ENCODE data around the gene BCL6. TPM values are rescaled to one million over a fixed set of nuclear protein-coding genes. Genes with fewer than 3 reads are reported as not detected.
"Not testable (repeated sequence)": the region's sequence is repeated elsewhere in the genome, so short reads cannot be mapped to it uniquely, and the experiment has no call there.

BCL6 gene
- total RNA-seq, 2 experiments from 2014 or later, result 12.1 to 13.2 TPM

DNA sequence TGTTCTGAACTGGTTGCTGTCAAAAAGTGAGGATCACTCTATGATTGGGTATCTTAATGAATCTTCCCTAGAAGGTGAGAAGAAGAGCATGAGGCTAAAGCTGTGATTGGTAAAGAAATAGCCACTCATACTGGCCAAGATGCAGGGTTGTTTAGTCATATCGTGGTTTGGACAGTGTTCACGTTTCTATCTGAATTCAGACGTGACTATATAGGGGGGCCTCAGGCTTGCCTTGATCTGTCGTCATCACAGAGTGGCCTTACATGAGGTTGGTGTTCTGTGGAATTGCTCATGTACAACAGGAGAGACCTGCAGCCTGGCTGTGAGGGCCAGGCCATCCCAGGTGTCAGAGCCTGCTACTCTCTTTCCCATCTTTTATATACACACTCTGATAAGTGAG, 55.3 kb downstream of the BCL6 start:
- H3K27me3 Mint-ChIP-seq, result peaks cover 73% of the 10 kb centered on the region
- DNase-seq, result no peak
- CTCF ChIA-PET, result interaction anchor here (1.3 kb wide), 1 partner anchor 371 kb away, joined by 4 read pairs; no protein-coding TSS in a partner anchor
- H3K27ac Mint-ChIP-seq, result no peak overlapping the region
- no peak for ATAC-seq
- no peaks in the 10 kb centered on the region for H3K36me3 Mint-ChIP-seq
- H3K9me3 Mint-ChIP-seq (ENCODE audit: low read depth), result no peaks in the 10 kb centered on the region
- H3K4me3 Mint-ChIP-seq, result no peak overlapping the region
- H3K4me1 Mint-ChIP-seq, result peaks cover 1% of the 10 kb centered on the region

DNA sequence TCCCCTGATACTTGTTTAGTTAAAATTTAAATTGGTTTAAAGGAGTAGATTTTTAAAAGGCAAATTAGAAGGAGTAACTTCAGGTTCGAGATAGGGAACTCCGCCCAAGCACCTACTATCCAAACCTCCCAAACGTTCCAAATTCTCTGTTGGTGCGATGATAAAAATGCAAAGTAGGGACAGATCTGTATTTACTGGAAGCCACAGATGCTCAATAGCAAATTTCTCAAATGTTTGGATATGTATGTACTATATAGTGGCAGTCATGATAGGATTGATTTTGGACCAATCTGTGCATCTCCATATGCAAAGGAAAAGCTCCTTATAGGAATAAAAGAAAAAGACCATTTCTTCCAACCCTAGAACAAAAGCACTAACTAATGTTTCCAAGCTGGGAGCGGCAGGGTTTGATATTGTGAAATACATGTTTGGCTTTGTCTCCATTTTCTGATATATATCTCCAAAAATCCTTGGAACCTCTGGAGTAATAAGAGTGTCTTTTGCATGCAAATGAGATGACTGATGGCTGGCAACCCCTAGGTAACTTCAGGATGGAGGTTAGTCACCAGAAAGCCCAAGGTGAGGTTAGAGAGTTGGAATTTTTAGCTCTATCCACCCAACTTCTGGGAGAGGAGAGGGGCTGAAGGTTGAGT, 58.5 kb downstream of the BCL6 start:
- H3K36me3 Mint-ChIP-seq, result no peaks in the 10 kb centered on the region
- peaks cover 76% of the 10 kb centered on the region for H3K27me3 Mint-ChIP-seq
- no peaks in the 10 kb centered on the region for H3K9me3 Mint-ChIP-seq (ENCODE audit: low read depth)
- H3K4me3 Mint-ChIP-seq, result no peak overlapping the region
- no peak overlapping the region for H3K27ac Mint-ChIP-seq
- peaks cover 8% of the 10 kb centered on the region for H3K4me1 Mint-ChIP-seq
- ATAC-seq (no peak), DNase-seq (no peak)
- CTCF ChIA-PET, result interaction anchor here (0.7 to 3.0 kb wide), 2 partner anchors 7 to 367 kb away, joined by 3 to 19 read pairs; no protein-coding TSS in a partner anchor

DNA sequence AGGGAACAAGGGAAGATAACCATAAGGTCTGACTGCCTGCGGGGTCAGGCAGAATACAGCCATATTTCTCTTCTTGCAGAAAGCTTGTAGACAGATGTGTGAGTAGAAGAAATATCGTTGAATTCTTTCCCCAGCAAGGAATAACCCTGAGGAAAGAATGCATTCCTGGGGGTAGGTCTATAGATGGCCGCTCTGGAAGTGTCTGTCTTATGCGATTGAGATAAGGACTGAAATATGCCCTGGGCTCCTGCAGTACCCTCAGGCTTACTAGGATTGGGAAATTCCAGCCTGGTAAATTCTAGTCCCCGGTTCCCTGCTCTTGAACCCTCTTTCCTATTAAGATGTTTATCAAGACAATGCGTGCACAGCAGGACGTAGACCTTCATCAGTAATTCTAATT, 59.3 kb downstream of the BCL6 start:
- CTCF ChIA-PET, result interaction anchor here (1.7 kb wide), 1 partner anchor 367 kb away, joined by 6 read pairs; no protein-coding TSS in a partner anchor
- H3K27me3 Mint-ChIP-seq, result peaks cover 72% of the 10 kb centered on the region
- no peak for DNase-seq
- H3K27ac Mint-ChIP-seq, result no peak overlapping the region
- H3K36me3 Mint-ChIP-seq, result no peaks in the 10 kb centered on the region
- H3K9me3 Mint-ChIP-seq (ENCODE audit: low read depth), result no peaks in the 10 kb centered on the region
- ATAC-seq, result no peak
- no peak overlapping the region for H3K4me3 Mint-ChIP-seq
- H3K4me1 Mint-ChIP-seq, result peaks cover 8% of the 10 kb centered on the region

DNA sequence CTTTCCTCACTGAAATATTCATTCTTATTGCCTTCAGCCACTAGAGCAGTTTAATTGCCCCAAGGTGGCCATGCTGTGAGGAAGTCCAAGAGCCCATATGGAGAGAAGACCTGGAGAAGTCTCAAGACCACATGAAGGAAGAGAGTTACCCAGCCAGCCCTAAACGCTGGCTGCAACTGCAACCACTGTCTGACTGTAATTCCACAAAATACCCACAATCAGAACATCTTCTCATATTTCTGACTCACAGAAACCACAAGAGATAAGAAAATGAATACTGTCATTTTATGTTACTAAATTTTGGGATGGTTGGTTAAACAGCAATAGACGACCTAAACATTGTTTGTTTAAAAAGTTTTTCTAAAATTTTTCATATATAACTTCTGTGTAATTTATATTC, 60.4 kb downstream of the BCL6 start:
- H3K4me3 Mint-ChIP-seq, result no peak overlapping the region
- peaks cover 8% of the 10 kb centered on the region for H3K4me1 Mint-ChIP-seq
- DNase-seq, result no peak
- ATAC-seq, result no peak
- CTCF ChIA-PET, result interaction anchor here (1.7 to 2.3 kb wide), 2 partner anchors 30 to 366 kb away, joined by 6 read pairs; no protein-coding TSS in a partner anchor
- no peaks in the 10 kb centered on the region for H3K36me3 Mint-ChIP-seq
- H3K9me3 Mint-ChIP-seq (ENCODE audit: low read depth), result no peaks in the 10 kb centered on the region
- peaks cover 67% of the 10 kb centered on the region for H3K27me3 Mint-ChIP-seq
- no peak overlapping the region for H3K27ac Mint-ChIP-seq

DNA sequence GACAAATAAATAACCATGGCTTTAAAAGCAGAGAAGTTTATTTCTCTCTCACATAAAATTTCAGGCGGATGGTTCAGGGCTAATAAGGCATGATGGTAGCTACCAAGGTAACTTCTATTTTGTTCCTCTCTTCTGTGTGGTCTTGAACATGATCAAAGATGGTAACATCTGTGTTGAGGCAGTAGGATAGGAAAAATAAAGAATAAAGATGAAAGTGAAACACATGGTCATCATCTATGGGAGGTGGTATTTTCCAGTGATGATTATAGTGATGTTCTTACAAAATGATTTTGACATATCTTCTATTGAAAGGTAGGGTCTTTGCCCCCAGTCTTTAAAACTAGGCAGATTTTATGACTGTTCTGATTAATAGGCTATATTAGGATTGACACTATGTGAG, 60.8 kb downstream of the BCL6 start:
- CTCF ChIA-PET, result interaction anchor here (1.7 to 9.6 kb wide), 3 partner anchors 31 to 366 kb away, joined by 6 to 370 read pairs (median 6); no protein-coding TSS in a partner anchor
- no peak for ATAC-seq

DNA sequence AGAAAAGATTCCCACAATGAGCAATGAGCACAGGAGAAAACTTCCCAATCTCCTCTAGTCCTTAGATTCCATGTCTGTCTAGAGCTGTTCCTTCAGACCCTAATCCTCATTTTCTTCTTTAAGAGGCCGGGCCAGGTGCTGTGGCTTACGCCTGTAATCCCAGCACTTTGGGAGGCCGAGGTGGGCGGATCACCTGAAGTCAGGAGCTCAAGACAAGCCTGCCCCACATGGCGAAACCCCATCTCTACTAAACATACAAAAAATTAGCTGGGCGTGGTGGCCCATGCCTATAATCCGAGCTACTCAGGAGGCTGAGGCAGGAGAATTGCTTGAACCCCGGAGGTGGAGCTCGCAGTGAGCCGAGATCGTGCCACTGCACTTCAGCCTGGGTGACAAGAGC, 63.5 kb downstream of the BCL6 start:
- not testable (repeated sequence) for H3K4me3 Mint-ChIP-seq; DNase-seq; H3K4me1 Mint-ChIP-seq; H3K36me3 Mint-ChIP-seq; H3K9me3 Mint-ChIP-seq (ENCODE audit: low read depth); ATAC-seq; H3K27ac Mint-ChIP-seq
- CTCF ChIA-PET, result interaction anchor here (0.7 to 9.6 kb wide), 5 partner anchors 10 to 361 kb away, joined by 3 to 370 read pairs (median 5); no protein-coding TSS in a partner anchor
- H3K27me3 Mint-ChIP-seq, result peaks cover 61% of the 10 kb centered on the region

More for the DNA sequence above, 60.8 kb downstream of the BCL6 start:
- Mint-ChIP-seq H3K27ac (no peak overlapping the region), H3K4me1 (peaks cover 8% of the 10 kb centered on the region), H3K36me3 (no peaks in the 10 kb centered on the region), H3K27me3 (peaks cover 66% of the 10 kb centered on the region), H3K4me3 (no peak overlapping the region), H3K9me3 (ENCODE audit: low read depth) (no peaks in the 10 kb centered on the region)
- DNase-seq, result no peak

DNA sequence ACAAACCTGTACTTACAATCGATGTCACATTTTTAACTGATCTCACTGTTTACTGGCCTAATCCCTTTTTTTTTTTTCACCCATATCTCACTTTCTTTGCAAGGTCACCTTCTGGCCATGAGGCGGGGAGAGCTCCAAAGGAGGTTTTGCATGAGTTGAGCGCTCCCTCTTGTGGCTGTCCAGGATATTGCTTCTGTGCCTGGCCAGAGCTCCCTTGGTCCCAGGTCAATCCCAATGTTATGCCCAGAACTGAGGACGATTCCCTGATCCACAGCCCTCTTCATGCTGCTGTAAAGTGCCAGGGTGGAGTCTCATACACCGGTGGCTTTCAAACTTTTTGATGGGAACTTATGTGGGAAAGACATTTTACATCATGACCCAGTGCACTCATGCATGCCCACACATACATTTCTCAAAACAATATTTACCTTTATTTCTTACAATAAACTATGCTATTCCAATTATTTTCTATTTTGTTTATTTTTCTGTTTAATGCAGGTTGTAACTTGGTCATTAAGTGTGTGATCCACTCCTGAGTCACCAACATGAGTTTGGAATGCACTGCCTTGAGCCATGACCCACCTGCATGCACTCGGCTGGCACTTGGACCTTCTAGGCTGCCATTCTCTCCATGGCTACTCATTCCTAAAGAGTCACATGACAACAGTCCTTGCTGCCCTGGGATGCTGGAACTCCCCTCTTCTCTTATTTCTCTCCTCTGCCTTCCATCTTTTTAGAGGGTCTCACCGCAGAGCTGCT, 65.5 kb downstream of the BCL6 start:
- H3K36me3 Mint-ChIP-seq, result no peaks in the 10 kb centered on the region
- H3K9me3 Mint-ChIP-seq (ENCODE audit: low read depth), result no peaks in the 10 kb centered on the region
- CTCF ChIA-PET, result interaction anchor here (0.6 to 9.6 kb wide), 59 partner anchors 8 to 1470 kb away, joined by 3 to 370 read pairs (median 4); partner anchors contain the start of genes RTP4 and SST
- DNase-seq (peak; percentile 74), ATAC-seq (peak; percentile 76)
- peaks cover 58% of the 10 kb centered on the region for H3K27me3 Mint-ChIP-seq
- H3K4me1 Mint-ChIP-seq, result peaks cover 5% of the 10 kb centered on the region
- no peak overlapping the region for H3K27ac Mint-ChIP-seq
- no peak overlapping the region for H3K4me3 Mint-ChIP-seq

DNA sequence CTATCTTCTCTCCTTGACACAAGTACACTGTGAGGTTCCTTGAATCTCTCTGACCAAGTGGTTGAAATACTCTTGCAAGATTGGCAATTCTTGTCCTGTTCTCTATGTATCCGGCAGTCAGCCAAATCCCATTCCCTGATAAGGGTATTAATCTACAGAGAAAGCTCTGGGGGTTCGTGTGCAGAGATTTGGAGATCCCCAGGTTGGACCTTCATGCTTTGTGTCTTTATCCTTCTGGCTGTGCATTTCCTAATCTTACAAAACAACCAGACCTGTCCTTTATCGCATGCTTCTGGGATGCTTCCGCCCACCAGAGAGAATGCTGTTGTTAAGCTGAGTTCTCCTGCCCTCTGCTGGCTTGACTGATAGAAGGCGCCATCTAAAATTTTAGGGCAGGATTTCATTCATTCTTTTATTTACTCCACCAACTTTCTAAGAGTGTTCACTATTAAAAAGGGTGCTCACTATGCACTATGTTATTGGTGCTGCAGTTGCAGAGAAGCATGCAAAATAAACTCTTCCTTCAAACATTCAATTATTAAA, 66.5 kb downstream of the BCL6 start:
- Mint-ChIP-seq H3K27me3 (peaks cover 61% of the 10 kb centered on the region), H3K36me3 (no peaks in the 10 kb centered on the region), H3K4me1 (no peaks in the 10 kb centered on the region), H3K4me3 (no peak overlapping the region), H3K27ac (no peak overlapping the region), H3K9me3 (ENCODE audit: low read depth) (no peaks in the 10 kb centered on the region)
- no peak for ATAC-seq
- CTCF ChIA-PET, result interaction anchor here (0.6 to 9.6 kb wide), 41 partner anchors 8 to 1677 kb away, joined by 3 to 370 read pairs (median 5); partner anchors contain the start of genes RTP4 and SST
- DNase-seq, result peak; percentile 52

DNA sequence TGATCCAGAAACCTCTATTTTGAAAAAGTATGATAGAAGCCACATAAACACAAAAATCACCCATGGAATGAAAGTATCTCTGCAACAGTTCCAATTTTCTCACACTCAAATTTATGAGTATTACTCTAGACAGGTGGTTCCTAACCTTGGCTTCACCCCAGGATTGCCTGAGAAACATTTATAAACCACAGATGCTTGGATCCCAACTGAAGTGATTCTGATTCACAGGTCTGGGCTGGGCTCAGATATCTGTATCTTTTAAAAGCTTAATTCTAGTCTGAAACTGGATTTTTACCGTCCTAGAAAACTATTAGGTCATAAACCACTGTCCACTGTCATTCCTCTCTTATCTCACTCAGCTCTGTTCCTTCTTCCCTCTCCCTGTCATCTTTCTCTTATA, 67.7 kb downstream of the BCL6 start:
- no peak overlapping the region for H3K4me3 Mint-ChIP-seq
- DNase-seq (no peak), ATAC-seq (no peak)
- CTCF ChIA-PET, result interaction anchor here (0.6 to 9.6 kb wide), 4 partner anchors 9 to 357 kb away, joined by 3 to 370 read pairs (median 19); partner anchors contain the start of gene SST
- H3K9me3 Mint-ChIP-seq (ENCODE audit: low read depth), result no peaks in the 10 kb centered on the region
- no peaks in the 10 kb centered on the region for H3K4me1 Mint-ChIP-seq
- no peaks in the 10 kb centered on the region for H3K36me3 Mint-ChIP-seq
- peaks cover 63% of the 10 kb centered on the region for H3K27me3 Mint-ChIP-seq
- H3K27ac Mint-ChIP-seq, result no peak overlapping the region

DNA sequence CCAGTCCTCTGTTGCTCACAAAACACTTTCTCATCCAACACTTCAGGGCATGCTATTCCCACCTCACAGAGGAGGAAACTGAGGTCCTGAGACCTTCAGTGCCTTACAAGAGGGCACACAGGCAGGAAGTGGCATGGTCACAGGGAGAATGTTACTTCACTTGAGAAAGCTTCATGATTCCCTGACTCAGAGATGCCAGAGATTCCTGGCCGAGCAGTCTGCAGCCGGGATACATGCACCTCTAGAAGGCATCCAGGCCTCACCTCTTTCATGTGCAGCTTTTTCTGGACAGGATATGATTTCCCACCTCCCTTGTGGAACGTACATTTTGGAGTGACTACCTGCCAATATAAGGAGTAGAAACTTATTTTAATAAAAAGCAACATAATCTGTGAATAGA, 72.3 kb downstream of the BCL6 start:
- no peaks in the 10 kb centered on the region for H3K9me3 Mint-ChIP-seq (ENCODE audit: low read depth)
- ATAC-seq (no peak), DNase-seq (no peak)
- CTCF ChIA-PET, result interaction anchor here (1.4 to 2.6 kb wide), 2 partner anchors 57 to 353 kb away, joined by 5 to 9 read pairs; no protein-coding TSS in a partner anchor
- H3K4me1 Mint-ChIP-seq, result no peaks in the 10 kb centered on the region
- H3K4me3 Mint-ChIP-seq, result no peak overlapping the region
- peaks cover 80% of the 10 kb centered on the region for H3K27me3 Mint-ChIP-seq
- H3K36me3 Mint-ChIP-seq, result no peaks in the 10 kb centered on the region
- no peak overlapping the region for H3K27ac Mint-ChIP-seq

Other genes with a start within 250 kb of the BCL6 start
- not detected for gene SST, start 75.1 kb downstream of the BCL6 start, total RNA-seq
- gene RTP2, start 42.9 kb downstream of the BCL6 start, total RNA-seq, result not detected

Data from activated CD8-positive, alpha-beta memory T cell treated with anti-CD3 and anti-CD28 coated beads, Interleukin-2, amount 10 ng/mL, durations not matched to agents 7 days and 5 days (primary cell).